ENCODE data around the gene CEPT1. TPM values are rescaled to one million over a fixed set of nuclear protein-coding genes. Genes with fewer than 3 reads are reported as not detected.

Gene CEPT1
- total and polyA plus RNA-seq, 2 of the 13 experiments (the other 11 are each of a cell fraction or from before 2014, with no cell fraction given): 35.7 to 48.2 TPM

- no peak for TF ChIP-seq ZBTB40 (IDR thresholded peaks at IDR 0.05)
- peak; percentile 29; the same call in 1 of the 2 replicates for TF ChIP-seq ZBTB40 (CRISPR knock-in tag; IDR thresholded peaks at IDR 0.05)
- TF ChIP-seq REXO4 (CRISPR knock-in tag; IDR thresholded peaks at IDR 0.05; ENCODE audit: borderline replicate concordance): no peak
- TF ChIP-seq MYPOP (CRISPR knock-in tag; IDR thresholded peaks at IDR 0.05): no peak
- TF ChIP-seq WIZ (CRISPR knock-in tag; IDR thresholded peaks at IDR 0.05): no peak
- no peak for TF ChIP-seq TGIF2 (CRISPR knock-in tag; IDR thresholded peaks at IDR 0.05)
- TF ChIP-seq ZNF552 (CRISPR knock-in tag; IDR thresholded peaks at IDR 0.05; ENCODE audit: borderline replicate concordance): no peak
- TF ChIP-seq SP5 (CRISPR knock-in tag; IDR thresholded peaks at IDR 0.05; ENCODE audit: borderline replicate concordance, low read depth): no peak
- TF ChIP-seq CBX2 (IDR thresholded peaks at IDR 0.05; ENCODE audit: low read depth, low read length): no peak
- no peak for TF ChIP-seq CBX2 (CRISPR knock-in tag; IDR thresholded peaks at IDR 0.05; ENCODE audit: low read depth)
- TF ChIP-seq SRSF4 (IDR thresholded peaks at IDR 0.05; ENCODE audit: low read depth, low read length, poor library complexity, severe bottlenecking): no peak
- TF ChIP-seq ZHX2 (IDR thresholded peaks at IDR 0.05; ENCODE audit: low read depth): no peak
- TF ChIP-seq ZHX2 (CRISPR knock-in tag; IDR thresholded peaks at IDR 0.05; ENCODE audit: borderline replicate concordance): no peak
Measured at GRCh38 chr1:111110197-111110899, 29.7 kb upstream of the CEPT1 start (continued).

Measured in HepG2 (cell line).